Measurements from ENCODE around the gene MACC1. TPM values are rescaled to one million over a fixed set of nuclear protein-coding genes. Genes with fewer than 3 reads are reported as not detected.

Gene MACC1
- total RNA-seq, 2 donors from 2014 or later: 0.14 to 0.56 TPM

DNA sequence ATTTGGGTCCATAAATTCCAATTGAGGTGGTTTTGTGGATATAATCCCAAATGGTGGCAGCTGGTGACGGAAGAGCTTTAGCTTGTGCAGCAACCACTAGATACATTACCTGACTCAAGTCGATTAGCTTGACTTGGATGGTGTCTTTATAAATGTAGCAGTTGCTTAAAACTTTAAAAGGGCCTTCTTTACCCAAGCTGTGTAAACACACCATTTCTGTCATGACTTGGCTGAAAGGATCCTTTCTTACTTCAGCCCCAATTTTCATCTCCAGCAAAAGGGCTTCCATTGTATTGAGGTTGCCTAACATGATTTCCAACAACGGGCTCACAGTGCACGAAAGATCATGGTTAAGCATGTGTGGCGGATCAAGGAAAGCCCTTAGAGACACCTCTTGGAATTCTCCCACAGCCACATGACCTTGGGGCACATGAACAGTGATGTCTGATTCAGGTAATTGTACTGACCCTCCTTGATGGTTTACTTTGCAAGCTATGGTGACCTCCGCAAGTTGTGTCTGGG, 57.9 kb downstream of the MACC1 start:
- H3K36me3 ChIP-seq: no peaks in the 10 kb centered on the region
- no peaks in the 10 kb centered on the region for H3K4me1 ChIP-seq (ENCODE audit: control insufficient read depth in 1 of 2, low read depth in 2 of 2)
- no peaks in the 10 kb centered on the region for H3K27me3 ChIP-seq (replicated peaks; ENCODE audit: insufficient read depth)
- DNase-seq (ENCODE audit: low spot score) (no peak), ATAC-seq (ENCODE audit: insufficient number of reproducible peaks, low FRiP score, low read depth) (no peak)
- TF ChIP-seq, protein P1, sequence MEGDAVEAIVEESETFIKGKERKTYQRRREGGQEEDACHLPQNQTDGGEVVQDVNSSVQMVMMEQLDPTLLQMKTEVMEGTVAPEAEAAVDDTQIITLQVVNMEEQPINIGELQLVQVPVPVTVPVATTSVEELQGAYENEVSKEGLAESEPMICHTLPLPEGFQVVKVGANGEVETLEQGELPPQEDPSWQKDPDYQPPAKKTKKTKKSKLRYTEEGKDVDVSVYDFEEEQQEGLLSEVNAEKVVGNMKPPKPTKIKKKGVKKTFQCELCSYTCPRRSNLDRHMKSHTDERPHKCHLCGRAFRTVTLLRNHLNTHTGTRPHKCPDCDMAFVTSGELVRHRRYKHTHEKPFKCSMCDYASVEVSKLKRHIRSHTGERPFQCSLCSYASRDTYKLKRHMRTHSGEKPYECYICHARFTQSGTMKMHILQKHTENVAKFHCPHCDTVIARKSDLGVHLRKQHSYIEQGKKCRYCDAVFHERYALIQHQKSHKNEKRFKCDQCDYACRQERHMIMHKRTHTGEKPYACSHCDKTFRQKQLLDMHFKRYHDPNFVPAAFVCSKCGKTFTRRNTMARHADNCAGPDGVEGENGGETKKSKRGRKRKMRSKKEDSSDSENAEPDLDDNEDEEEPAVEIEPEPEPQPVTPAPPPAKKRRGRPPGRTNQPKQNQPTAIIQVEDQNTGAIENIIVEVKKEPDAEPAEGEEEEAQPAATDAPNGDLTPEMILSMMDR (IDR thresholded peaks at IDR 0.05): no peak
- no peak overlapping the region for H3K27ac ChIP-seq
- H3K4me3 ChIP-seq: no peak overlapping the region
- H3K9me3 ChIP-seq: no peaks in the 10 kb centered on the region

DNA sequence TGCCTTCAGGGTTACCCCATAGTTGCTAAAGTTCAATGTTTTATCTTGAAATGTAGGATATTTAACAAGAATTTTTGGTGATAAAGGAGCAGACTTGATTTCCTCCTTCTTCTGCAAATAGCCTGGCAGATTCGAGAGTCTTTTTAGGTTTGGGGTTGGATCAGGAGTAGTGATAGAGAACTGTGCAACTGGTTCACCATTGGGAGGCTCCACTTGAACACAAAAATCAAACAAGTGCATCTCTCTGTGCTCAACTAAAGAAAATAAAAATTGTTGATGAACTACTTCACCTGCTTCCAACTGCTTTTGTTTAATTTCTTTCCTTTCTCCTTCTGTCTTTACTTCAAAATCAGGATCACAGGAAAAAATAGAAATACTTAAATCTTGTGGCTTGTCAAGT, 58.5 kb downstream of the MACC1 start:
- Histone ChIP-seq H3K27ac (no peak overlapping the region), H3K4me1 (ENCODE audit: control insufficient read depth in 1 of 2, low read depth in 2 of 2) (no peaks in the 10 kb centered on the region)
- ATAC-seq (ENCODE audit: insufficient number of reproducible peaks, low FRiP score, low read depth): no peak

DNA sequence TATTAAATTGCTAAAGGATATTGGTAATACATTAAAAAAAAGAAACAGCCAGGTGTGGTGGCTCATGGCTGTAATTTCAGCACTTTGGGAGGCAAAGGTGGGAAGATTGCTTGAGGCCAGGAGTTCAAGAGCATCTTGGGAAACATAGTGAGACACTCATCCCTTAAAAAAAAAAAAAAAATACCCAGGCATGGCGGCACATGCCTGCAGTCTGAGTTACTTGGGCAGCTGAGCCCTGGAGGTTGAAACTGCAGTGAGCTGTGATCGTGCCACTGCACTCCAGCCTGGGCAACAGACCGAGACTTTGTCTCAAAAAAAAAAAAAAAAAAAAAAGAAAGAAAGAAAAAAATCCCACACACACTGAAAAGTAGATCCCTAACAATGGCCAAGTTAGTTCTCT, 59.7 kb downstream of the MACC1 start:
- Histone ChIP-seq H3K4me3 (no peak overlapping the region), H3K27me3 (replicated peaks; ENCODE audit: insufficient read depth) (no peaks in the 10 kb centered on the region), H3K36me3 (no peaks in the 10 kb centered on the region), H3K9me3 (no peaks in the 10 kb centered on the region), H3K27ac (no peak overlapping the region), H3K4me1 (ENCODE audit: control insufficient read depth in 1 of 2, low read depth in 2 of 2) (no peaks in the 10 kb centered on the region)
- ATAC-seq (ENCODE audit: insufficient number of reproducible peaks, low FRiP score, low read depth): no peak
- TF ChIP-seq, protein P1 (IDR thresholded peaks at IDR 0.05): no peak
- DNase-seq (ENCODE audit: low spot score): no peak

More for the DNA sequence above, 58.5 kb downstream of the MACC1 start:
- no peaks in the 10 kb centered on the region for H3K36me3 ChIP-seq
- DNase-seq (ENCODE audit: low spot score): no peak
- no peak overlapping the region for H3K4me3 ChIP-seq
- no peaks in the 10 kb centered on the region for H3K9me3 ChIP-seq
- TF ChIP-seq, protein P1 (IDR thresholded peaks at IDR 0.05): peak; percentile 13
- H3K27me3 ChIP-seq (replicated peaks; ENCODE audit: insufficient read depth): no peaks in the 10 kb centered on the region

DNA sequence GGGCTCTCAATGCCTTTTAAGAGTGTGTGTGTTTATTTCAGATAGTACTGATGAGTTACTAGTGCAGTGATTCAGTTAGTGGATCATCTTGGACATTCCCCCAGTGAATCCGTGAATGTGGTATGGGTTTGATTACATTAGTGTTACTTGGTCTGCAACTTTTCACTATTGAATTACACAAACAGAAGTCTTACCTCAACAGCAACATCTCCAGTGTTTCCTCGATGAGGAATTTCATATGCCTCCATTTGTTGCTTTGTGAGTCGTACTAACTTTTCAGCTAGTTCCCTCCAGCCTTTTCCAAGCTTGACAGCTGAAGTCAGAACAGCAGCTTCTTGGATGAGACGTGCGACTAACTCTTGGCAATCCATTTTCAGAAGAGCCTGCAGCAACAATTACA, 63.2 kb downstream of the MACC1 start:
- no peak for ATAC-seq (ENCODE audit: insufficient number of reproducible peaks, low FRiP score, low read depth)
- no peak overlapping the region for H3K27ac ChIP-seq
- H3K4me3 ChIP-seq: no peak overlapping the region
- H3K27me3 ChIP-seq (replicated peaks; ENCODE audit: insufficient read depth): no peaks in the 10 kb centered on the region
- H3K9me3 ChIP-seq: no peaks in the 10 kb centered on the region
- DNase-seq (ENCODE audit: low spot score): no peak
- TF ChIP-seq, protein P1 (IDR thresholded peaks at IDR 0.05): no peak
- H3K36me3 ChIP-seq: no peaks in the 10 kb centered on the region
- no peaks in the 10 kb centered on the region for H3K4me1 ChIP-seq (ENCODE audit: control insufficient read depth in 1 of 2, low read depth in 2 of 2)

- no peaks in the 10 kb centered on the region for H3K9me3 ChIP-seq
- H3K36me3 ChIP-seq: no peaks in the 10 kb centered on the region
- no peak overlapping the region for H3K4me3 ChIP-seq
- DNase-seq (ENCODE audit: low spot score): no peak
- H3K4me1 ChIP-seq (ENCODE audit: control insufficient read depth in 1 of 2, low read depth in 2 of 2): no peaks in the 10 kb centered on the region
- no peaks in the 10 kb centered on the region for H3K27me3 ChIP-seq (replicated peaks; ENCODE audit: insufficient read depth)
- no peak overlapping the region for H3K27ac ChIP-seq
- no peak for ATAC-seq (ENCODE audit: insufficient number of reproducible peaks, low FRiP score, low read depth)
- TF ChIP-seq, protein P1 (IDR thresholded peaks at IDR 0.05): no peak
Observed at GRCh38 chr7:20153567-20153966, 63.6 kb downstream of the MACC1 start.
